Neural progenitor cell (in vitro differentiated cells): Measurements from ENCODE around the gene GULP1. TPM values are rescaled to one million over a fixed set of nuclear protein-coding genes. Genes with fewer than 3 reads are reported as not detected.

Experiments used
- DNase-seq: peaks from one replicate; pipeline ENCODE4 v3.0.0-alpha.2; 2016; ENCODE audit warnings: low spot score
- H2AFZ ChIP-seq: fragments of 200-600 bp; sonication (generic); replicated peaks from 2 replicates; pipeline ENCODE4 v1.6.1; 2016; ENCODE audit warnings: antibody characterized with exemption
- H3F3A ChIP-seq: fragments of 200-600 bp; sonication (generic); 2 replicates; pipeline ENCODE4 v1.6.1; 2016; ENCODE audit warnings: antibody characterized with exemption, low read depth
- H3K27ac ChIP-seq: fragments of 200-600 bp; sonication (generic); 2 replicates; pipeline ENCODE4 v1.5.1; 2016; ENCODE audit warnings: mild to moderate bottlenecking
- H3K27me3 ChIP-seq: fragments of 200-600 bp; sonication (generic); 2 replicates; pipeline ENCODE4 v1.6.1; 2016; ENCODE audit warnings: mild to moderate bottlenecking, moderate library complexity
- H3K36me3 ChIP-seq: fragments of 200-600 bp; sonication (generic); 2 replicates; pipeline ENCODE4 v1.5.1; 2016
- H3K4me1 ChIP-seq: fragments of 200-600 bp; sonication (generic); 2 replicates; pipeline ENCODE4 v1.6.1; 2016; ENCODE audit warnings: mixed run types
- H3K4me2 ChIP-seq: fragments of 200-600 bp; sonication (generic); 2 replicates; pipeline ENCODE4 v1.6.1; 2016
- H3K4me3 ChIP-seq: fragments of 200-600 bp; sonication (generic); 2 replicates; pipeline ENCODE4 v1.5.1; 2016
- H3K79me2 ChIP-seq: fragments of 200-600 bp; sonication (generic); 2 replicates; pipeline ENCODE4 v1.6.1; 2016; ENCODE audit warnings: low read depth
- H3K9ac ChIP-seq: fragments of 200-600 bp; sonication (generic); 2 replicates; pipeline ENCODE4 v1.6.1; 2016
- H3K9me3 ChIP-seq: fragments of 200-600 bp; sonication (generic); 2 replicates; pipeline ENCODE4 v1.5.1; 2016; ENCODE audit warnings: low read depth
- H4K20me1 ChIP-seq: fragments of 200-600 bp; sonication (generic); 2 replicates; pipeline ENCODE4 v1.6.1; 2016; ENCODE audit warnings: low read depth
- H3K27ac Mint-ChIP-seq: 3 replicates; pipeline ENCODE4 v1.8.0; 2021; ENCODE audit warnings: mixed read lengths
- H3K27me3 Mint-ChIP-seq: 2 replicates; pipeline ENCODE4 v1.8.0; 2022; ENCODE audit warnings: low read depth, mild to moderate bottlenecking, inconsistent platforms, moderate library complexity, mixed read lengths; ENCODE audit not compliant: insufficient read depth
- H3K36me3 Mint-ChIP-seq: 3 replicates; pipeline ENCODE4 v1.8.0; 2021; ENCODE audit warnings: mixed read lengths
- H3K4me1 Mint-ChIP-seq: 3 replicates; pipeline ENCODE4 v1.8.0; 2021; ENCODE audit warnings: mixed read lengths
- H3K4me3 Mint-ChIP-seq: 3 replicates; pipeline ENCODE4 v1.8.0; 2021; ENCODE audit warnings: mild to moderate bottlenecking, moderate library complexity, mixed read lengths
- H3K9me3 Mint-ChIP-seq: 3 replicates; pipeline ENCODE4 v1.8.0; 2020; ENCODE audit warnings: mixed read lengths
- EZH2 ChIP-seq: fragments of 200-600 bp; sonication (generic); IDR thresholded peaks from 2 replicates; pipeline ENCODE4 v1.6.1; 2017; ENCODE audit warnings: antibody characterized with exemption, mild to moderate bottlenecking, moderate library complexity
- EZH2phosphoT487 ChIP-seq: fragments of 200-600 bp; sonication (generic); IDR thresholded peaks from 2 replicates; pipeline ENCODE4 v1.6.1; 2017; ENCODE audit warnings: antibody characterized with exemption
- total RNA-seq: library from RNA; depleted of rRNA; stranded (reverse); fragments of >200 nt; gene quantifications from 2 replicates; pipeline ENCODE4 v1.2.3, GENCODE V29; 2015; ENCODE audit warnings: low replicate concordance
- TF ChIP-seq, protein P1 (sequence below): fragments of 200-600 bp; sonication (generic); IDR thresholded peaks from 2 replicates; pipeline ENCODE4 v1.5.1; 2017; ENCODE audit warnings: antibody characterized with exemption, mild to moderate bottlenecking

Gene GULP1
- total RNA-seq, 1 donor from 2014 or later: 154 TPM

DNA sequence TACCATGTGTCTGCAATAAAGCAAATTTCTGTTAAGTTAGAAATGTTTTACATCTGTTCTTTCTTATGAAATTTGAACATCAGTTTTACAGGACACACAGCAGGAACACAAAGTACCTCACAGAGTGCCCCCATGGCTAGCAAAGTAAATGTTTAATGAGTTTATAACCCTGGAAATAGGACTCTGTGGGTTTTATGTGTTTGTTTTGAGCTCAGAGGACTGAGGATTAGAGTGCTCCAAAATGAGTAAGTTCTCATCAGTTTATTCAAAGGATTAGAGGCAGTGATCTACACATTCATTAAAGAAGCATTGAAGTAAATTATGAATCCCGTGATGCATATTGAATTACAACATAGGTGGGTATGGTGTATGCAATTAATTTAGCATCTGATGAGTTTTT, 281.8 kb downstream of the GULP1 start:
- Histone ChIP-seq H3K4me1 (no peaks in the 10 kb centered on the region), H2AFZ (no peak overlapping the region), H3K9ac (no peak overlapping the region), H3K9me3 (no peaks in the 10 kb centered on the region), H3K27ac (no peak overlapping the region), H4K20me1 (no peaks in the 10 kb centered on the region), H3K4me3 (no peak overlapping the region), H3K36me3 (peaks cover 6% of the 10 kb centered on the region), H3K27me3 (no peaks in the 10 kb centered on the region), H3K79me2 (no peaks in the 10 kb centered on the region), H3K4me2 (no peak overlapping the region), H3F3A (no peaks in the 10 kb centered on the region)
- Mint-ChIP-seq H3K4me1 (peaks cover 6% of the 10 kb centered on the region), H3K27ac (no peak overlapping the region), H3K4me3 (no peak overlapping the region), H3K27me3 (no peaks in the 10 kb centered on the region), H3K36me3 (peaks cover 28% of the 10 kb centered on the region), H3K9me3 (no peaks in the 10 kb centered on the region)
- DNase-seq: no peak
- no peak for TF ChIP-seq EZH2phosphoT487
- TF ChIP-seq EZH2: no peak
- TF ChIP-seq, protein P1, sequence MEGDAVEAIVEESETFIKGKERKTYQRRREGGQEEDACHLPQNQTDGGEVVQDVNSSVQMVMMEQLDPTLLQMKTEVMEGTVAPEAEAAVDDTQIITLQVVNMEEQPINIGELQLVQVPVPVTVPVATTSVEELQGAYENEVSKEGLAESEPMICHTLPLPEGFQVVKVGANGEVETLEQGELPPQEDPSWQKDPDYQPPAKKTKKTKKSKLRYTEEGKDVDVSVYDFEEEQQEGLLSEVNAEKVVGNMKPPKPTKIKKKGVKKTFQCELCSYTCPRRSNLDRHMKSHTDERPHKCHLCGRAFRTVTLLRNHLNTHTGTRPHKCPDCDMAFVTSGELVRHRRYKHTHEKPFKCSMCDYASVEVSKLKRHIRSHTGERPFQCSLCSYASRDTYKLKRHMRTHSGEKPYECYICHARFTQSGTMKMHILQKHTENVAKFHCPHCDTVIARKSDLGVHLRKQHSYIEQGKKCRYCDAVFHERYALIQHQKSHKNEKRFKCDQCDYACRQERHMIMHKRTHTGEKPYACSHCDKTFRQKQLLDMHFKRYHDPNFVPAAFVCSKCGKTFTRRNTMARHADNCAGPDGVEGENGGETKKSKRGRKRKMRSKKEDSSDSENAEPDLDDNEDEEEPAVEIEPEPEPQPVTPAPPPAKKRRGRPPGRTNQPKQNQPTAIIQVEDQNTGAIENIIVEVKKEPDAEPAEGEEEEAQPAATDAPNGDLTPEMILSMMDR: no peak

DNA sequence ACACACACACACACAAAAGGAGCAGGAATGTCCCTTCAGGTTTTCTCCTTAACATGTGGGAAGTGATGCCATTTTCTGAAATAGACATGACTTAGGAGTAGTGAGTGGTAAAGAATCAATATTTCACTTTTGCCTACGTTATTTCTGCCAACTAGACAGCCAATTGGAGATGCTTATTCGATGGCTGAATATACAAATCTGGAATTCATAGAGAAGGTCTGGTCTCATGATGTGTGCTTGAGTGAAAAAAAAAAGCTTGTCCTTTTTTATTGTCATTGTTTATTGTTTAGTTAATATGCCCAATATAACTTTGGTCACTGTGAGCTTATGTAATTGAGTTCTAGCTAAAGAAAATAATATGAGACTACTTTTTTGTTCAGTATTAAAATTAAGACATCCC, 284.3 kb downstream of the GULP1 start:
- TF ChIP-seq EZH2phosphoT487 (no peak), EZH2 (no peak)
- TF ChIP-seq, protein P1: no peak
- H3F3A ChIP-seq: no peaks in the 10 kb centered on the region
- H3K9me3 ChIP-seq: no peaks in the 10 kb centered on the region
- no peaks in the 10 kb centered on the region for H3K36me3 ChIP-seq
- Mint-ChIP-seq H3K4me1 (peaks cover 6% of the 10 kb centered on the region), H3K36me3 (peaks cover 22% of the 10 kb centered on the region), H3K27ac (no peak overlapping the region), H3K9me3 (no peaks in the 10 kb centered on the region), H3K4me3 (no peak overlapping the region), H3K27me3 (no peaks in the 10 kb centered on the region)
- no peaks in the 10 kb centered on the region for H3K79me2 ChIP-seq
- no peak overlapping the region for H3K9ac ChIP-seq
- H4K20me1 ChIP-seq: no peaks in the 10 kb centered on the region
- no peaks in the 10 kb centered on the region for H3K4me1 ChIP-seq
- H2AFZ ChIP-seq: no peak overlapping the region
- no peak overlapping the region for H3K4me2 ChIP-seq
- DNase-seq: no peak
- H3K27me3 ChIP-seq: no peaks in the 10 kb centered on the region
- no peak overlapping the region for H3K4me3 ChIP-seq
- no peak overlapping the region for H3K27ac ChIP-seq

DNA sequence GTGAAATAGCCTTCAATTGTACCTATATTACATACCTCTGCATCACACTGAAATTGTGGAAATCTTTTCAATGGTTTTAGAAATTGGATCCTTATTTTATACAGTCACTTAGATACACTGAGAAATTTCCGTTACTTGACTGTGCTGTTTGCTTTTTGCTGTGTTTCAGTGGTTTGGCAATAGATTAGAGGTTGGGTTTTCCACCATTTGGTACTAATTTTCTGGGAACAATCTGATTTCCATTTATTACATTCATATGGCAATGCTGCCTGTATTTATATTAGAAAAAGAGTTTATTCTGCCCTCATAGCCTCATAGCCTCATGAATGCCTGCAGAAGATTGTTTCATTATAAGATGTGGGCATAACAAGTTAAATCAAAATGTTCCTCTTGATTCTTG, 285.0 kb downstream of the GULP1 start:
- Histone ChIP-seq H3K9me3 (no peaks in the 10 kb centered on the region), H3K4me2 (no peak overlapping the region), H2AFZ (no peak overlapping the region), H3K9ac (no peak overlapping the region), H4K20me1 (no peaks in the 10 kb centered on the region), H3K4me3 (no peak overlapping the region), H3K27me3 (no peaks in the 10 kb centered on the region), H3F3A (no peaks in the 10 kb centered on the region), H3K4me1 (no peaks in the 10 kb centered on the region), H3K36me3 (no peaks in the 10 kb centered on the region), H3K79me2 (no peaks in the 10 kb centered on the region), H3K27ac (no peak overlapping the region)
- peaks cover 6% of the 10 kb centered on the region for H3K4me1 Mint-ChIP-seq
- no peaks in the 10 kb centered on the region for H3K9me3 Mint-ChIP-seq
- H3K27ac Mint-ChIP-seq: no peak overlapping the region
- TF ChIP-seq EZH2 (no peak), EZH2phosphoT487 (no peak)
- TF ChIP-seq, protein P1: no peak
- no peak overlapping the region for H3K4me3 Mint-ChIP-seq
- DNase-seq: no peak
- H3K36me3 Mint-ChIP-seq: peaks cover 19% of the 10 kb centered on the region
- no peaks in the 10 kb centered on the region for H3K27me3 Mint-ChIP-seq
